ENCODE results near the gene NKAPL.
A peak's percentile ranks its signal among the peaks of the same experiment; 100 is the strongest.

Gene NKAPL

DNA sequence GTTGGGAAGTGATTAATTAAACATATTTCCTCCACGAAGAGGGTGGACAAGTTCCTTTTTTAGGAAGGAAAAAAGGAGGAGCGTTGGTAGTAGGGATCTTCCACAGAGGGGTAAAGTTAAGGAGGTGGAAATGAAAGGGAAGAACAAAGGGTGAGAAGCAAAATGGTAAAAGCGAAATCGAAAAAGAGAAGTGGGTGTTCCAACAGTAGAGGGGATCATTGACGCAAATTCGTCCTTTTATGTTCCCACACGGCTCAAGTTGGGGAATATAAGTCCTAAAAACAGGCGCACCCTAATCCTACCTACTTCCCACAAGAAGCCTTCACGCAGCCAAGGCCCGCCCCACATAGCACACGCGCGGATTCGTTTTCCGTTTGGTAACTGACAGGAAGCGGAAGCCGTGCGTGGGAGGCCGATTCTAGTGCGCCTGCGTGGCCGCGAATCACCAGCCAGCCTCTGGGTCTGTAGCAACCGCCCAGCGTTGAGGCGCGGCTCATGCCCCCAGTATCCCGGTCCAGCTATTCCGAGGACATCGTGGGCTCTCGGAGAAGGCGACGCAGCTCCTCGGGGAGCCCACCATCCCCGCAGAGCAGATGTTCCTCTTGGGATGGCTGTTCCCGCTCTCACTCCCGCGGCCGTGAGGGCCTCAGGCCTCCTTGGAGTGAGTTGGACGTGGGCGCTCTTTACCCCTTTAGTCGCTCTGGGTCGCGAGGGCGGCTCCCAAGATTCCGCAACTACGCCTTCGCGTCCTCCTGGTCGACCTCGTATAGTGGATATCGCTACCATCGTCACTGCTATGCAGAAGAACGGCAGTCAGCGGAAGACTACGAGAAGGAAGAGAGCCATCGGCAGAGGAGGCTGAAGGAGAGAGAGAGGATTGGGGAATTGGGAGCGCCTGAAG, at the start of gene NKAPL:
Gene NKAPL (plus strand): TSS at position 421 of the 901 bp plus-strand sequence. CDS start 75 bp downstream, at position 496.
- peak; percentile 74 for DNase-seq

DNA sequence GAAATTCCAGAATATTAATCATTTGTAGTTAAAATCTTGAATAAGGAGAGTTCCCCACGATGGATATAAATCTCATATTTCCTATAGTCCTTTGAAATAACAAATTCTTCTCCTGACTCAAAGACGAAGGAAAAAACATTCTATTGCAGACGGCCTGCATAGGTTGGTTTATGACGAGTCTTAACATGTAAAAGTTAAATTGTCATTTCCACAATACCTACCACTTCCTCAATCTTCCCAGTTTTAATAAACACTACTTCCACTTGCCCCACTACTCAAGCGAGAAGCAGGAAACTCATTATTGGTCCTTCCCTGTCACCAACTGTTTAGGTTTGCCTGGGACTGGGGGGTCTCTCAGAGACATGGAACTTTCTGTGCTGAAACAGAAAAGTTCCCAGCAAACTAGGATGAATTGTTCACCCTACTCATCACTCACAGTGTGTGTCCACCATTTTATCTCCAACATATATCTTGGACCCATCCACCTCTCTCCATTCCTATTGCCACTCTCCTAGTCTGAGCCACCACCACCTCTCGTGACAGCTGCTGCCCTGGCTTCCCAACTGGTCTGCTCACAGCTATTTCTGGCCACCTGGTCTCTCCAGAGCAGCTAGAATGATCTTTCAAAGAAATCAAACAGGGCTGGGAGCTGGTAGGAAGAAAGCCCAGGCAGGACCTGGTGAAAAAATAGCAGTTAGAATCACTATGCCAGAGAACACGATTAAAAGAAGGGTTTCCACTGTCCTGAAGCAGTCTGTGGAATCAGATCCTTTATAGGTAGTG, 49.2 kb upstream of the NKAPL start:
- DNase-seq: no peak

DNA sequence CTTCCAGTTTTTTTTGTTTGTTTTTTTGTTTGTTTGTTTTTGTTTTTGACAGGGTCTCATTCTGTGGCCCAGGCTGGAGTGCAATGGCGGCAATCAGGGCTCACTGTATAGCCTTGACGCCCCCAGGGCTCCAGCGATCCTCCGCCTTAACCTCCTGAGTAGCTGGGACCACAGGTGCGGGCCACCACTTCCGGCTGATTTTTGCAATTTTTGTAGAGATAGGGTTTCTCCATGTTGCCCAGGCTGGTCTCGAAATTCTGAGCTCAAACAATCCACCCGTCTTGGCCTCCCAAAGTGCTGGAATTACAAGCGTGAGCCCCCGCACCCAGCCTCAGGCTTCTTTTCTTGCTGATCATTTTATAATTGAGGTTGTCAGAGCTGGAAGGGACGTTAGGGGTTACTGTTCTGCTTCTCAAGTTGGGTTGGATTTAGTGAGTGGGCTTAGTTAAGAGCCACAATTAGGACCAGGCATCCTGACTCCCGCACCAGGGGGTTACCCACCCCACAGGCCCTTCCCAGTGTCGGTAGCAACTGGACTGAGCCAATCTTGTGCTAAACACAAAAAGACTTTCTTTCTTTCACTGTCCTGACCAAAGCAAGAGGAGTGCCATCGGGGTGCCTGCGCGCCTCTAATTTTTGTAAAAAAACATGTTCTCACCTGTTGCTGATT, 47.1 kb upstream of the NKAPL start:
- DNase-seq: no peak

DNA sequence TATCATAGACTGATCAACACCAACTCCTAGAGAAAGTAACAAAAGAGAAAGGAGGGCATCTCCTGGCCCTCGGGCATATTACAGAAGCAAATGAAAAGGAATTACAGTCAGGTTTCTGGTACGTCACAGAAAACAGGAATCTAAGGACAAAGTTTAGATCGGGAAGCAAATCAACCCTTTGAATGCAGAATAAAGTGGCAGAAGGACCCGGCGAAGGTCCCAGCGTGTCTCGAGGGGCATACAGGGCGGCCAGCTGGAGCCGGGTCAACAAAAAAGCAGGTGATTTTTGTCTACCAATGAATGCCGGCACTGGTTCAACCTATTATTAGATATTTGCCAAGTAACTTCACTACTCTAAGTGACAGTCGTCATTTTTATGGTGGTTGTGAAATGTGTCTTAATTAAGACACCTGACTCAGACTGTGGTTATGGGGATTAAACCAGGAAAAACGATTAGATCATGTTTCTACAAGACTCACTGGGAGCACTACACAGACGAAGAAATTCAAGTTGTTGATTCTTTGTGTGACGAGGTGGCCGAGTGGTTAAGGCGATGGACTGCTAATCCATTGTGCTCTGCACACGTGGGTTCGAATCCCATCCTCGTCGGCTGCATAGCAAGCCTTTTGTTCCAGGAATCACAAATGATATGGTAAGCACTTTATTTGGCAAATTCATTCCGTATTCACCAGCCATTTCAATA, 46.4 kb upstream of the NKAPL start:
- peak; percentile 83 for DNase-seq

DNA sequence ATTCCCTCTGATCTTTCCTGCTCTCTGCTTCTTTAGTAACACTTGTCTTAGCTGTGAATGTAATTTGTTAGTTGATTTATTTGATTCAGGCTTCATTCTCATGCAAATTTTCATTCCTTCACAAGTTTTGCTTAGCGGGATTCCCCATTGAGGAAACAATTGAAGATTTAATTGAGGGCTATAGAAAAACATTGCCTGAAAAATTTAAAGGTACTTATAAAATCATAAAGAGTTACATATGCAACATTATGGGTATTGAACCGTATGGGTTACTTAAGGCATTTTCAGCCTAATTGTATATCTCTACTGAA, 45.9 kb upstream of the NKAPL start:
- DNase-seq: no peak

DNA sequence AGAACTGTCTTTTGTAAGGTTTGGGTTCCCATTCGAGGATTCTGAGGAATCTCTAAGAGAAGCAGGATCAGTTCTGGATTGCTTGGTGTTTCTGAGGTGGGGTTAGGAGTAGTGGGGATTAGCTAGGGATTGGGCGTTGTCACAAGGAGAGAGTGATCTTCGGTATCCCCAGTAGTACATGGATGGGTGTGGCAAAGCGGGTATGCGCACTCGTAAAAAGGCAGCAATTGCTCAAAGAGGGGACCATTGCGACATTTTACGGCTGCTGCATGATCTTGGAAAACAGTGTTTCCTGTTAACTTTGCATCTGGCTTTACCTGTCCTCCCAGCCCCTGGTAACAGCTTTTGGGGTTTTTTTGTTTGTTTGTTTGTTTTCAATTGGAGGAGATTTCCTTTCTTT, 43.7 kb upstream of the NKAPL start:
- DNase-seq: no peak

DNA sequence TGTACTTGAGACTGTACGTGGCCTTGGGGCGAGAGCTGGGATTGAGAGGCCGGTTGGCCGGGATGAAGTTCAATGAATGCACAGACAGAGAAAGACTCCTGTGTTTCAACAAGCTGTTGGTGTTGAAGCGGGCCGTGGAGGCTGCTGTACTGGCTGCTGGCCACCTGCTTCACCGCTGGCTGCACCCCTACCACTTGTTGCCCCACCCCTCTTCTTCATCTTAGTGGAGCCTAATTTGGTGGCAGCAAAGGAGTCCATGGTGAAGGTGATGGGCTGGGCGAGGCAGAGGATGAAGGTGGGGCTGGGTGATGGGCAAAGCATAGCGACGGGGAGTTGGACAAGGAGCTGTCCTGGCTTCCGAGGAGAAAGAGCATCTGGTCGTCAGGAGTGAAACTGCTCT, 41.2 kb upstream of the NKAPL start:
- no peak for DNase-seq

DNA sequence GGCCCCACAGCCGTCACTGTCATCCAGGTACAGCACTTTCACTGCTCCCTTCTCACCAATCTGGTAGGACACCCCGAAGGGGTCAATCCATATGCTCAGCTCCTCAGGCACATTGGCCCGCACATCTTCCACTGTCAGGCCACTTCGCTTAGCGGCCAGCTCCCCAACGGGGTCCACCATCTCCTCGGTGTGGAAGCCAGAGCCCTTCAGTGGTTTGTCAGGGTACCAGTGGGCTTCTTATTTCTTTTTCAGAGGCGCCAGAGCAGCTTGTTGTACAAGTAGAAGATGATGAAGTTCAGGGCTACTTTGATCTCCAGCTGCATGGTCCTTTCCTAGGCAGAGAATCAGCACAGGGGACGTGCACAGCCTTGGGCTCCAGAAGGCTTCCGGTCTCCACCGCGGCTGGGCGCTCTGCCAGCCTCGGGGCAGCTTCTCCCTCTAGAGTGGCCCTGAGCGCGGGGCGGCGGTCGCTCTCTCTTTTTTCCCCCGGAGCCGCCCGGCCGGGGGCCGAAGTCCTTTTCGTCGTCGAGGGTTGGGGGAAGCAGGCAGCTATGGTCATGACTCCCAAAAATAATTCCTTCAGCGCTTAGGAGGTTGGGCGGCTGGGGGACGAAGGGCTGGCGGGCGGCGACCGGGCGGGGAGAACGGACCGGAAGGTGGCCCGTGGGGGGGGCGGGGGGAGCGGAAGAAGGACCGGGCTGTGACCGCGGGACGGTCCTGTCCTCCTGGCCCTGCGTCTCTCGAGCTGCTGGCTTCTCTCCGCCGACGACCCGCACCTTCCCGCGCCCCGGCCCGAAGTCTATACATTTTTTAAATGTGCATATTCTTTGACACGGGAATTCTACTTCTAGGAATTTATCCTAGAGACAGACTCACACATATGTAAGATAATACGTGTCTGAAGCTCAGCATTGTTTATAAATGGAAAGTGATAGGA, 40.5 kb upstream of the NKAPL start:
- DNase-seq: peak; percentile 14

DNA sequence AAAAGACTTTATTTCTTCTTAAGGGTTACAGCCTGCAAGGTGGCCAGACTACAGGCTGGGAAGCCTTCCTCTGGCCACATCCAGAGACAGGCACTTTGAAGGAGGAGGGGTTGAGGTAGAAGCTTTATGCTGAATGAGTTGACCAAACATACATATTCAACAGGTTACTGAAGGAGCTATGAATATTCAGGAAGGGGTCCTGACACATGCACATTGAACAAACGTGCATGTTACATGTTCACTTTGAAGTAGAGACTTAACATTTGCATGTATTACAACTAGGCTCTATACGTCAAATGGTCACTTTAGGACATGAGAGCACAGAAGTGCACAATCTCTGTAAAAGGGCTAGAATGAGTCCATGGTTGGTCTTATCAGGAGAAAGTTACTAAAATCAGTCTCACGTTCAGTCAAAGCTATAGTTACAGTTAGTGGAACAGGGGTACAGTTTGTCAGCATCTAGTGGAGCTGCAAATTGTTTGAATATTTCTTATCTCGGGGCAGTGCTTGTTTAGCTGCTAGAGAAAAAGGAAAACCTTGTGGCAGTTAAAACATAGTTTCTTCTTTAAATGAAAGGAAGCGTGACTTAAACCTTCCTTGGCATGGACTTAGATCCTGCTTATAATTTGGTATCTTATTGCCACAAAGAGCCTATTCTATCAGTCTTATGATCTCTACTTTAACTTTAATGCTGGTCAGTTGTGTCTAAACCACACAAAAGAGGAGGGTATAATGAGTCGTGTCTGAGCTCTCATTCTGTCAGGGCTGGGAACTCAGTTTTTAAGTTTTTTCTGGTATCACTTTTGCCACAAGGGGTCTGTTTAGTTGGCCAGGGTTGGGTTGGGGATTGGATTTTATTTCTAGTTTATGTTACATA, 38.6 kb upstream of the NKAPL start:
- no peak for DNase-seq

DNA sequence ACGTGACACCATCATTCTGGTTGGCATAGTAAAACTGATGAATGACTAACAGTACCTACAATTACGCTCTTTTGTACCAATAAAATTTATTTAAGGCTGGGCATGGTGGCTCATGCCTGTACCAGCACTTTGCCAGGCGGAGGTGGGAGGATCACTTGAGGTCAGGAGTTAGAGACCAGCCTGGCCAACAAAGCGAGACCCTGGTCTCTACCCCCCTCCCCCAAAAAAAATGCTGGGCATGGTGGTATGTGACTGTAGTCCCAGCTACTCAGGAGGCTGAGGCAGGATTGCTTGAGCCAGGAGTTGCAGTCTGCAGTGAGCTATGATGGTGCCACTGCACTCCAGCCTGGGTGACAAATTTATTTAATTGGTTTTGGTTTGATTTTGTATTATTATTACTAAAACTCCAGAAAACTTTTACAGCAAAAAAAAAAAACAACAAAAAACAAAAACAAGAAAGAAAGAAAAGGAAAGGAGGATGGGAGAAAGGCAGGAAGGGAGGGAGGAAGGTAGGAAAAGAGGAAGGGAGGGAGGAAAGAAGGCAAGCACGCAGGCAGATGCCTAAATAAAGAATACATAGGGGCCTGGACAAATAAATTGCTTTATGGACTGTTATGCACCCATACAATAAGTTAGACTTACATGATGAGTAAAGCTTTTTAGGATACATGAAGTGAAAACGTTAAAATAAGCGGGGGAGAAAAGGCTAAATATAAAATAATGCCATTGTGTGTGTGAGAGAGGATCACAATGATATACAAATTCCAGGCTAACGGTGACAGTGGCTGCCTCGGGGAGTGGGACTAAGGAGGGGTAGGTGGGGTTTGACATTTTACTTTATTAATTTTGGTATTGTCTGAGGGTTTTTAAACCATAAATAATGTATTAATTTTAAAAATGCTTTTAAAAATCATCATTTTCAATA, 34.7 kb upstream of the NKAPL start:
- no peak for DNase-seq

DNA sequence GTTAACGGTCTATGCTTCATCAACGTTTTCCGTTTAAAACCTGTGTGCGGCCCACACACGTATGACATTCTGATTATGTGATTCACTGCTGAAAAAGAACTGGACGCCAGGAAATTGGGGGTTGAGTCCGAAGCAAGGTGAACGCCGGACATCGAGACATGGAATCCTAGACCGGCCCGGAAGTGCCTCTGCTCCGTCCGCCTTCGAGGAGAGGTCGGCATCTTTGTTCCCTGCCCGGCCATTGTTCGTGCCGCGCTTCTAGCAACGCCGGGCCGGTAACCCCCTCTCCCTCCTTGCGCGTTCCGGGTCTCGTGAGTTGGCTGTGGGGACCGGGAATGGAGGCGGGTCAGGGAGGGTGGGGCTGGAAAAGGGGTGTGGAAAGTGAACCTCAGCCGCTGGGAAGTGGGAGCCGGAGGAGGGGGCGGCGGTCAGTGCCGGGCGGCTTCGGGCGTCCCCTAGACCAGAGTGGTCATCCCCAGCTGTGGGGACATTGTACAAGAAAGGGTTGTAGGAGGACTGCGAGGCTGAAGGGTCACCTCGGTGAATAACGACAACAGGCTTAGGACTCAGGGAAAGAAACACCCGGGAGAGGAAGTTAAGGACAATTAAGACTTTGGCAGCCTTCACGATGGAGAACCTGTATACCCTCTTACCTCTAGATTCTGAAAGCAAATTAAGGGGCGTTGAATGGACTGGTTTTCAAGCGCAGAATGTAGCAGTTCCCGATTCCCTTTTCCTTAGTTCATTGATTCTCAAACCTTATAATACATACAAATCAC, 33.9 kb upstream of the NKAPL start, which contains the start of gene ZSCAN9:
Gene ZSCAN9 (plus strand): TSS at position 220 of the 779 bp plus-strand sequence. CDS start 1,810 bp downstream, outside the sequence.
- peak; percentile 55 for DNase-seq

DNA sequence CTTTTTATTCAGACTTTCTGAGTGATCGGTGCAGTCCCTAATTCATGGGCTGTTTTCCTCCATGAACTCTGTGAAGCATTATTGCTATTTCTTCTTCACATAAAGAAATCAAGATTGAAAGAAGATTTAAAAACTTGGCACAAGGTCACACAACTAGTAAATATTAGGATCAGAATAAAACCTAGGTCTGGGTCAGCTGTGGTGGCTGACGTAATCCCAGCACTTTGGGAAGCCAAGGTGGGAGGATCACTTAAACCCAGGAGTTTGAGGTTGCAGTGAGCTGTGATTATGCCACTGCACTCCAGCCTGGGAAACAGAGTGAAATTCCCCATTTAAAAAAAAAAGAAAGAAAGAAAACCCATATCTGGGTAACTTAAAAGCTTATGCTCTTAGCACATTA, 32.6 kb upstream of the NKAPL start:
- DNase-seq: no peak

DNA sequence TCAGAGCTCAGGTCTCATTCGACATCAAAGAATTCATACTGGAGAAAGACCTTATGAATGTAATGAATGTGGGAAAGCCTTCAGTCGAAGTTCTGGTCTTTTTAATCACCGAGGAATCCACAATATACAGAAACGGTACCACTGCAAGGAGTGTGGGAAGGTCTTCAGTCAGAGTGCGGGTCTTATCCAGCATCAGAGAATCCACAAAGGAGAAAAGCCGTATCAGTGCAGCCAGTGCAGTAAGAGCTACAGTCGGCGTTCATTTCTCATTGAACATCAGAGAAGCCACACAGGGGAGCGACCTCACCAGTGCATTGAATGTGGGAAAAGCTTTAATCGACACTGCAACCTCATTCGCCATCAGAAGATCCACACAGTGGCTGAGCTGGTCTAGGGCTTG, 26.3 kb upstream of the NKAPL start:
- no peak for DNase-seq

DNA sequence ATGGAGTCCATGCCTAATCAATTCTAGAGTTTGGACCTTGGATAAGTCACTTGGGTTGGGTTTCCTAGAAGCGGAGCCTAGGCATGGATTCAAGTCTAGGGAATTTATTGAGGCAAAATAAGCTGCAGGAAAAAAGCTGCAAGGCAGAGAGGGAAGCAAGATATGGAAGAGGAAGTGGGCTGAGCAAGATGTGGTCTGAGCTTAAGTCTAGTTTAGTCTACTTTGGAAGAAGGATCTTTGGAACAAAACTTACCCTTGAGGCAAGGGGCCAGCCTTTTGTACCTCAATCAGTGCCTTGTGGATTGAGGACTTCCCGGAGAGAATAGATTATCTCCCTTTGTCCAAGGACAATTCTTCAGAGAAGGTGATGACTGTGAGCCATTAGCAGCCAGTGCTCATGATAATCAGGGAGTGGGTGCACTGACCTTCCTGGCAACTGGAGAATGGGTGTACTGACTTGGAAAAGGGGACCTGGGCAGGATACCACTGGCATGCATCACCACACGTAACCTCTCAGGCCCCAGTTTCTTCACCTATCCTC, 23.1 kb upstream of the NKAPL start:
- DNase-seq: no peak

DNA sequence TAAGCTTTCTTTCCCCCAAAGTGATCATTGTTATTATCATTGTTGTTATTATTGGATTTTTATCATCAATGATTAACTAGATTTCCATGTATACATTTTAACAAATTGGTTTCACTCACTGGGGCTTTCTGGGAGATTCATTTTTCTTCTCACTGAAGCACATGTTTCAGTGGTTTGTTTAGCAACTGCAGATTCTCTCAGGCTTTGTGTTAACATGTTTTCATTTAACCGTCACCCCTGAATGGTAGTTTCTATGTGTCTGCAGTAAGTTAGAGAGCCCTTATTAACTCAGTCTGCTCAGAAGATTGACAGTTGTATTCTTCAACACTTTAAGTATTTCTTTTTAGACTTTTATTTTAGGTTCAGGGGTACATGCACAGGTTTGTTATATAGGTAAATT, 19.5 kb upstream of the NKAPL start:
- DNase-seq: no peak

DNA sequence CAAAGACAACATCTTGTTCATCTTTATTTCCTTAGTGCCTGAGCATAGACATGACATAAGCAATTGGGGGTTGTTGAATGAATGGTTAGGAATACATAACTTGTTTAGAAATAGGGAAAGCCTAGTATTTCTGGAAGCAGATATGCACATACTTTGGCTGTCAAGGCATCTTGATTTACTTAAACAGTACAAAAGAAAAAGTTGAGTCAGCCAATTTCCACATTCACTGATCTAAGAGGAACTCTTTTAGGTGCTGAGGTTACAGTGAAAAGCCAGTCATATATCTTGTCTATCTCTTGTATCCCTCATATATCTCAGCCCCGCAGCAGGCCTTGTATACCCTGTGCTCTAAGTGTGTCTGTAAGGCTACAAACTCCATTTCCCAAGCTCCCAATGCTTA, 18.6 kb upstream of the NKAPL start:
- DNase-seq: no peak

DNA sequence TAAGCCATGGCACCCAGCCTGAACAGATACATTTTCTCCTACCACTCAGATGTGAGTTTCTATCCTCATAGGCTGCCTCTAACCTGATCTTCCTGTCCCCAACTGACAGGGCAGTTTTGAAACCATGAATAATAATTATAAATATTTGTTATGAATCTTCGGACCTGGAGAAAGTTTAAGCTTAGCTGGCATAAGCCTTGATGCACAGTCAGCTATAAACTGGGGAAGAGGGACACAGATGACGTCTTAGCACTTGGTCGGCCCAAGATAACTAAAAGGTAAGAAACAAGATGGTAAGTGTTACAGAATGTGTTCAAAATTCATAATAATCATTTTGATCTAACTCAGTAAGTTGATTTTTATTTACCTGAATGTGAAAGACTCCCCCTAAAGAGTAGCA, 15.2 kb upstream of the NKAPL start:
- DNase-seq: no peak

DNA sequence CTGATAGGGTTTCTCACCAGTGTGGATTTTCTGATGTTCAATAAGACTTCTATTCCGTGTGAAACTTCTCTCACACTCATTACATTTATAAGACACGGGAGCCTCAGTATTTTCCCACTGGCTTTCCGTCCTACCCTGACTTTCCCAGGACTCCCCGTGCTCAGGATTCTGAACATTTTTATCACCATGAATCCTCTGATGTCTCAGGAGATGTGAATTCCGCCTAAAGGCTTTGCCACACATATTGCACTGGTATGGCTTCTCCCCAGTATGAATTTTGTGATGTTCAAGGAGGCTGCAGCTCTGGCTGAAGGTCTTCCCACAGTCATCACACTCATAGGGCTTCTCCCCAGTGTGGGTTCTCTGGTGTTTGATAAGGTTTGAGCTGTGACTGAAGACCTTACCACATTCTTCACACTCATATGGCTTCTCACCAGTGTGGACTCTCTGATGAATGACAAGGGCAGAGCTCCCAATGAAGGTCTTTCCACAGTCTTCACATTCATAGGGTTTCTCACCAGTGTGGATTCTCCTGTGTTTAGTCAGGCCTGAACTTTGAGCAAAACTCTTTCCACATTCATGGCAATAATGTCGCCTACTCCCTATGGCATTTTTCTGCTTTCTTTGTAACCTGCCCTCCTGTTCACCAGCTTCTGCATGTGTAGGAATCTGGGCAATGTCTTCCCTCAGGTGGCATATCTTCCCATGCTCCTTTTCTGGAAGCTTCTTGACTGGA, 13.7 kb upstream of the NKAPL start:
- no peak for DNase-seq
